Esophagus squamous epithelium (tissue), 4 donors: ENCODE data around the gene TULP4.

ENCODE experiments used
- POLR2A ChIP-seq, 4 donors: fragments of 450-650 bp; IDR thresholded peaks; one replicate each; pipeline ENCODE4 v1.6.1; 2017; ENCODE audit warnings: antibody characterized with exemption in 4 of 4, mild to moderate bottlenecking in 4 of 4, moderate library complexity in 3 of 4
- TF ChIP-seq, protein P1 (sequence below), 6 experiments: fragments of 450-650 bp in 4 of 6; fragments of 200-600 bp in 2 of 6; sonication (generic) in 2 of 6; IDR thresholded peaks; one replicate each; pipeline ENCODE4 v1.5.1; 2016 to 2019; ENCODE audit warnings: antibody characterized with exemption in 6 of 6, mild to moderate bottlenecking in 4 of 6, moderate library complexity in 4 of 6

DNA sequence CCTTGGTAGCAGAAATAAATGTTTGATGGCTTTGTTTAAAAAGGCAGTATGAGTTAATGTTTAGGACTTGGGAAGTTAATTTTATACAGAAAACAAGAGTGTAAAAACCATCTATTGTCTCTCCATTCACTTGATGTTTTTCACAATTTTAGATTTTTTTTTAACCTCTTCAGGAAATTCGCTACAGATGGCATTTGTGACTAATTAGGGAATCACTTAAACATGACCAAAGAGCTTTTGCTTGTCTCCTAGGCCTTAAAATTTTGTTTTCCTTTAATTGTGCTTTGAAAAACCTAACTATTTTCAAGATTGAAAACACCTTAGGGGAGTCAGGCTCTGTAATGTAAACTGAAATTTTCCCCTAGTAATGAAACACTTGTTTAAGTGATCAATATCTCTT lies 17.3 kb downstream of the TULP4 start:
- no peak for TF ChIP-seq POLR2A (IDR thresholded peaks at IDR 0.05)
- TF ChIP-seq, protein P1, sequence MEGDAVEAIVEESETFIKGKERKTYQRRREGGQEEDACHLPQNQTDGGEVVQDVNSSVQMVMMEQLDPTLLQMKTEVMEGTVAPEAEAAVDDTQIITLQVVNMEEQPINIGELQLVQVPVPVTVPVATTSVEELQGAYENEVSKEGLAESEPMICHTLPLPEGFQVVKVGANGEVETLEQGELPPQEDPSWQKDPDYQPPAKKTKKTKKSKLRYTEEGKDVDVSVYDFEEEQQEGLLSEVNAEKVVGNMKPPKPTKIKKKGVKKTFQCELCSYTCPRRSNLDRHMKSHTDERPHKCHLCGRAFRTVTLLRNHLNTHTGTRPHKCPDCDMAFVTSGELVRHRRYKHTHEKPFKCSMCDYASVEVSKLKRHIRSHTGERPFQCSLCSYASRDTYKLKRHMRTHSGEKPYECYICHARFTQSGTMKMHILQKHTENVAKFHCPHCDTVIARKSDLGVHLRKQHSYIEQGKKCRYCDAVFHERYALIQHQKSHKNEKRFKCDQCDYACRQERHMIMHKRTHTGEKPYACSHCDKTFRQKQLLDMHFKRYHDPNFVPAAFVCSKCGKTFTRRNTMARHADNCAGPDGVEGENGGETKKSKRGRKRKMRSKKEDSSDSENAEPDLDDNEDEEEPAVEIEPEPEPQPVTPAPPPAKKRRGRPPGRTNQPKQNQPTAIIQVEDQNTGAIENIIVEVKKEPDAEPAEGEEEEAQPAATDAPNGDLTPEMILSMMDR (IDR thresholded peaks at IDR 0.05) = no peak
